CD1c-positive myeloid dendritic cell (primary cell): ENCODE measurements around the gene ZMYM4.

ENCODE experiments used
- DNase-seq: peaks from one replicate; pipeline ENCODE4 v3.0.0-alpha.2; 2016; ENCODE audit errors: extremely low spot score

The ZMYM4 gene

DNA sequence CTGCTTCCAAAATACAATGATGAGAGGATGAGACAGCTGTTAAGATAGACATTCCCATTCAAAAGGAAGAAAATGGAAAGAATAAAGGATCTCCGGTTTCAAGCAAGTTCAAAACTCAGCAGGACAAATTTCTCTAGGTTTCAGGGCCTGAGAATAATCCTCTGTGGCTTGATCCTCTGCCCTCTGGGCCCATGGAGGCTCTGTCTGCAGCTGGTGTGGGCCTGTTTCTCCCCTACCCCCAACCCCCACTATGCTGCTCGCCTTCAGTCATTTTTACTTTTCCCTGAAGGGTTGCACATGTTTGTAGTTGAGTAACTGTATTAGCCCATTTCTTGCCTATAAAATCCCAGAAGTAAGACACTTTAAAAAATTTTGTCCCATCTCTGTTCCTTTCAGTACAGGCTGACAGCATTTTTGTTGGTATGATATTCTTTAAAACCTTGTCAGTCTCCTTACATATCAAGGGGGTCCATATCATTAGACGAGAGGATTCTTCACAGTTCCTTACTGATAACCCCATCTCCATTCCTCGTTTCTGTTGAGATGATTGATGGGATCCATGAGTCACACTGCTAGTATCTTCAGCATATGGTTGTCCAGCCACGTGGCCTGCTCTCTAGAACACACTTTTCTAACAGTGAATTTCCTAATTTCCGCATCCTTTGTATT, 10.5 kb downstream of the ZMYM4 start:
- DNase-seq = no peak

DNA sequence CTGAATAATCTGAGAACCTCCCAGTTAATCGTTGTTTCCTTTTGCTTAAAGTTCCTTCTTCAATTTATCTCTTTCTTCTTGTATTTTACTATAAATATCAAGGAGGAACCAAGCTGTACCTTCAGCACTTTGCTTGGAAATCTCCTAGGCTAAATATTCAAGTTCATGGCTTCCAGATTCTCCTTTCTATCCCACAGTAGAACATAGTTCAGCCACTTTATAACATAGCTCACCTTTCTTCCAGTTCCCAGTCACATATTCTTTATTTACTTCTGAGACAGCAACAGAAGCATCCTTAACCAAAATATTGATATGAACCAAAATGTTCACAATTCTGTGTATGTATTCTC, 11.0 kb downstream of the ZMYM4 start:
- DNase-seq = no peak

DNA sequence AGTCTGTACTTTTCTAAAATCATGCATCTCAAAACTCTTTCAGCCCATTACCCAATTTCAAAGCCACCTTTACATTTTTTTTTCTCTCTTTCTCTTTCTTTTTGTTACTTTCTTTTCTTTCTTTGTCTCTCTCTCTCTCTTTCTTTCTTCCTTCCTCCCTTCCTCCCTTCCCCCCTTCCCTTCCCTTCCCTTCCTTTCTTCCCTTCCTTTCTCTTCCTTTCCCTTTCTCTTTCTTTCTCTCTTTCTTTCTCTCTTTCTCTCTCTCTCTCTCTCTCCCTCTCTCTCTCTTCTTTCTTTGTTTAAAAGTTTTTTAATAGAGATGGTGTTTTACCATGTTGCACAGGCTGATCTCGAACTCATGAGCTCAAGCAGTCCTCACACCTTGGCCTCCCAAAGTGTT, 11.5 kb downstream of the ZMYM4 start:
- no peak for DNase-seq

DNA sequence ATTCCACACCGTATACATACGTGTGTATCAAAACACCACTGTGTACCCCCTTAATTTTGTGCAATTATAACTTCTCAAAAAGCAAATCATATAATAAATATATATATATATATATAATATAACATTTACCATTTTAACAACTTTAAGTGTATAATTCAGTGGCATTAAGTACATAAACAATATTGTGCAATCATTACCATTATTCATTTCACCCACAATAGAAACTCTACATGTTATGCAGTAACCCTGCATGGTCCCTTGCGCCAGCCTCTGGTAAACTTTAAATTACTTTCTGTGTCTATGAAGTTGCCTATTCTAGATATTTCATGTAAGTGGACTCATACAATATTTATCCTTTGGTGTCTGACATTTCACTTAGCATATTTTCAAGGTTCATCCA, 13.1 kb downstream of the ZMYM4 start:
- DNase-seq = no peak

DNA sequence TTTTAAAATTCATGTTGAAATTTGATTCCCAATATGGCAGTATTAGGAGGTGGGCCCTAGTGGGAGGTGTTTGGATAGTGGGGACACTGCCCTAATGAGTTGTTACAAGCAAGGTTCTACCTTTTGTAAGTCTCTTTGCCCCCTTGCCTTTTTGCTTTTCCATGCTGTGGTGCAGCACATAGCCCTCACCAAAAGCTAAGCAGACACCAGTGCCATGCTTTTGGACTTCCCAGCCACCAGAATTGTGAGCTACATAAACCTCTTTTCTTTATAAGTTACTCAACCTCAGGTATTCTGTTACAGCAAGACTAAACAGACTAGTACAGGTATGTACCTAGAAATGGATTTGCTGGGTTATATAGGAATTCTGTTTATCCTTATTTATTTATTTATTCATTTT, 13.7 kb downstream of the ZMYM4 start:
- no peak for DNase-seq

DNA sequence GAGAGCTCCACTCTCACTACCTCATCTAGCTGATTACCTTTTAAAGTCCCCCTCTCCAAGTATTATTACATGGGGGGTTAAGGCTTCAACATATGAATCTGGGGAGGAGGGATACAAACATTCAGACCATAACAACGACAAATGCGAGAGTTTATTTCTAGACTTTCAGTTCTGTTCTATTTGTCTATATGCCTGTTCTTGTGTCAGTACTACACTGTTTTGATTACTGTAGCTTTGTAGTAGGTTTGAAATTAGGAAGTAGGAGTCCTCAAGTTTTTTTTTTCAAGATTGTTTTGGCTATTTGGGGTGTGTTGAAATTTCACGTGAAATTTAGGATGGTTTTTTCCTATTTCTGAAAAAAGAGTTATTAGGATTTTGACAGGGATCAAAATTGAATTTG, 16.3 kb downstream of the ZMYM4 start:
- no peak for DNase-seq

DNA sequence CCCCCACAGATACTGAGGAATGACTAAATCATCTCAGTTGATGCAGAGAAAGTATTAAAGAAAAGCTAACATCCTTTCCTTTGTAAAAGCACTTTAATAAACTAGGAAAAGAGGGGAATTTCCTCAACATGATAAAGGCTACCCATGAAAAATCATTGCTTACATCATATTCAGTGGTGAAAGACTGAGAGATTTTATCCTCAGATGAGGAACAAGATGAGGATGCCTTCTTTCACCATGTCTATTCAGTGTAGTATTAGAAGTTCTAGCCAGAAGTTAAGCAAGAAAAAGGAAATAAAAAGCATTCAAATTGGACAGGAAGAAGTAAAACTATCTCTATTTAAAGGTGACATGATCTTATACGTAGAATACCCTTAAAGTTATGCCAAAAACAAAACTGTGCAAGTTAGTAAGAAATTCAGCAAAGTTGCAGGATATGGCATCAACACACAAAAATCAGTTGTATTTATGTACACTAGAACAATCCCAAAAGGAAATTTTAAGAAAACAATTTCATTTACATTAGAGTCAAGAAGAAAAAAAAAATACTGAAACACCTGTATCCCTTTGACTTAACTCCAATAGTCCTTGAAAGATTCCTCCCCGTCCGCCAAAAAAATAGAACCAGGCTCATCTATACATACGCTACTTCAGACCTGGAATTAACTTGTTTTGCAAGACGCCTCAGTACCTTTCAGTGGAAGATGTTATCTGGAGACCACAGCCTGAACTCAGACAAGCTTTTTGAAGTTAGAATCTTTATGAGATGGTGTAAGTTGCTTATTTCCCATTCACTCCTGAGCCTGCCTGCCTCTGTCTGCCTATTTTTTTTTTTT, 17.5 kb downstream of the ZMYM4 start:
- peak; percentile 7 for DNase-seq

DNA sequence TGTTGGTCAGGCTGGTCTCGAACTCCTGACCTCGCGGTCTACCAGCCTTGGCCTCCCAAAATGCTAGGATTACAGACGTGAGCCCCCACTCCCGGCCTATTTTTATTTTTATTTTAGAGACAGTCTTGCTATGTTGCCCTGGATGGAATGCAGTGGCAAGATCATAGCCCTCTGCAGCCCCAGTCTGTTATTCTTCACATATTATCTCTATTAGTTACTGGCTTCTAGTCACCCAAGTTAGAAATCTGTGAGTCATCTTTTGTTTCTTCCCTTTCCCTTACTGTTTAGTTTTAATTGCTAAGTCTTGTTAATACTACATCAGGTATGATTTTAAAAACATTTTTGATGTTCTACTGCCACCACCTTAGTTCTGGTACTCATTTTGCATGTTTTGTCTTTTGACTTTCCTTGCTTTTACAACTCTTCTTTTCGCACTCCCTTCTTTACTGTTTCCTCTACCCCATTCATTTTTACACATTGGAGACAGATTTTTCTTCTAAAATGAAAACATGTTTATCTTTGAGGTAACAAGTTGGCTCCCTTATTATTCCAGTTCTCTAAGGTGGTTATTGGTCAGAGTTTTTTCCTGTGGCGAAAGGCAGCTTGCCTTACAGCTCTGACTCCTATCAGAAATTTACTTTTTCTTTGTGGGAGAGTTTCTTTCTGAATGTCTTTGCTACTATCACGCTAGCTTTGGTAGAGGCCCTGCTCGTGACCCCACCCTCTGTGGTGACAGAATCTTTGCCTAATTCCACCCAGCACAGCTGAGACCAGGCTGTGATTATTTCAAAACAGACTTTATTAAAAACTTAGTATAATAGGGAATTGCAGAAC, 19.5 kb downstream of the ZMYM4 start:
- DNase-seq = no peak

DNA sequence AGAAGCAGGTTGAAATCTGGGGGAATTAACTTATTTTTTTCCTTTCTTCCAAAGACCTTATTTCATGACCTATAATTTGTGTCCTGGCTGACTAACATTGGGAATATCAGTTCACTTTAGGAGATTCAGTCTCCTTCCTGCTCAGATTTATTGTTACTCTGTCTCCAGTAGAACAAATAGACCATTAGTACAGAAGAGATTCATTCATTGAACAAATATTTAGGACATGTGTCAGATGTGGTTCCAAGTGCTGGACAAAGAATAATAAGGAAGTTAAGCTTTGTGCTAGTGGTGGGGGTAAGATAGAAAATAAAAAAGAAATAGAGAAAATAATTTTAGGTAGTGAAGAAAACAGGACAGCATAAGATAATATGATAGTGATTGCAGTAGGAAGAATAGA, 20.3 kb downstream of the ZMYM4 start:
- DNase-seq = no peak

DNA sequence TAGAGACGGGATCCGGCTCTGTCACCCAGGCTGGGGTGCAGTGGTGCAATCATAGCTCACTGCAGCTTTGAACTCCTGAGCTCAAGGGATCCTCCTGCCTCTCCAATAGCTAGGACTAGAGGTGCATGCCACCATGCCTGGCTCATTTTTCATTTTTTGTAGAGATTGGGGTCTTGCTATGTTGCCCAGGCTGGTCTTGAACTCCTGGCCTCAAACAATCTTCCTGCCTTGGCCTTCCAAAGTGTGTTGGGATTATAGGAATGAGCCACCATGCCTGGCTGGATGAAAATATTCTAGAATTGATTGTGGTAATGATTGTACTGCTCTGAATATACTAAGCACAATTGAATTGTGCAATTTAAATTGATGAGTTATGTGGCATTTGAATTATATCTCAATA, 21.9 kb downstream of the ZMYM4 start:
- DNase-seq = no peak

DNA sequence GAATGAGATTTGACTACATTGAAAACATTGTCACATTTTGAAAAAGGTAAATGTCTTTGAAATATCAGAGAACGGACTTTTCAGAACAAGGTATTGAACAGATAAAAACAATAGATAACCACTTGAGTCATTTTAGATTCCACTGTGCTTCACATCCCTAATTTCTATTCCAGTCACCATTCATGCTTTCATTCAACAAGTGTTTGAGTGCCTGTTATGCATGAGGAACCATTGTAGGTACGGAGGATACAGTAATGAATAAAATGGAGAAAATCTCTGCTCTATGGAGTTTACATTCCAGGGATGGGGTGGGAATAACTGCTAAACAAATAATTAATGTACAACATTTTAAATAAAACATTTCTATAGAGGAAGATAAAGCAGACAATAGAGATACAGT, 26.3 kb downstream of the ZMYM4 start:
- no peak for DNase-seq

DNA sequence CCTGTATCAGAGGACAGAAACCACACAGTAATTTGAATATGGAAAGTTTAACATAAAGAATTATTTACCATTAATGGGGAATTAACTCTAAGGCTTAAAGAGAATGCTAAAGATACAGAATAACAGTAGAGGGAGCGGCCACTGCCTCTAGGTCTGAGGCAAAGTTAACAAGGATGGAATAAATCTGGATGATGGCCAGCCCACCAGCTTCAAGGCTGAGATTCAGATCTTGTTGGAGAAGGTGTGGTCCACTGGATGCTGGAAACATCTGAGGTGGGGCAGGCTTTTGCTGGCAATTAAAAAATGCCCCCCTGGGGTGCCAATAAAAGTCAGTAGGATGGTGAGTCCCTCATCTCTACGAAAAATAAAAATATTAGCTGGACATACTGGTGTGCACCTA, 29.4 kb downstream of the ZMYM4 start:
- DNase-seq = no peak

DNA sequence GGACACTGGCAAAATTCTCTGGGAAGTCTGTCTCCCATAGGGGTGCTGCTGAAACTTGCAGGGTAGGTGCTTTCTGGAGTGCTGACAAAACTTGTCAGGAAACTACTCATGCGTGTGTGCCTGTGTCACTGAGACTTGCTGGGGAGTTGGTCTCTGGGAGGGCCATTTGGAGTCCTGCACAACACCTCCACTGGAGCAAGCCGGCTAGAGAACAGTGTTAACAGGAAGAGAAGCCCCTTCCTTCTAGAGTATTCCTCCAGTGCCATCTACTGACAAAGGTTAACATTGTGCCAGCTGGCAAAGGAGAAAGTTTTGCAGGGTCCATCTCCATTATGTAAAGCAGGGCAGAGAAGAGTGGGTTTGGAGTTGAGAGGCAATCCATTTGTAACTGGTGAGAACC, 30.0 kb downstream of the ZMYM4 start:
- DNase-seq = peak; percentile 54

DNA sequence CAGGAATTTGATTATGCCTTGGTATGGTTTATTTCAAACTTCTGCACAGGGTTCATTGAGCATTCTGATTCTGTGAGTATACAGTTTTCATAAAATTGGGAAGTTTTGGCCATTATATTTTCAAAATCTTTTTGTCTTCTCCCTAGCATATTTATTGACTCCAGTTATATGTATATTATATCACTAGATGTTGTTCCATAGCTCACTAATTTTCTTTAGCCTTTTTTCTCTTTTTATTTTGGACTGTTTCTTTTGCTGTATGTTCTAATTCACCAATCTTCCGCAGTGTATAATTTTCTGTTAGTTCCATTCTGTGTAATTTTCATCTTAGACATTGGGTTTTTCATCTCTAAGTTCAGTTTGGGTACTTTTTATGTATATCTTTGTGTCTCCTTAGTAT, 31.9 kb downstream of the ZMYM4 start:
- DNase-seq = no peak

DNA sequence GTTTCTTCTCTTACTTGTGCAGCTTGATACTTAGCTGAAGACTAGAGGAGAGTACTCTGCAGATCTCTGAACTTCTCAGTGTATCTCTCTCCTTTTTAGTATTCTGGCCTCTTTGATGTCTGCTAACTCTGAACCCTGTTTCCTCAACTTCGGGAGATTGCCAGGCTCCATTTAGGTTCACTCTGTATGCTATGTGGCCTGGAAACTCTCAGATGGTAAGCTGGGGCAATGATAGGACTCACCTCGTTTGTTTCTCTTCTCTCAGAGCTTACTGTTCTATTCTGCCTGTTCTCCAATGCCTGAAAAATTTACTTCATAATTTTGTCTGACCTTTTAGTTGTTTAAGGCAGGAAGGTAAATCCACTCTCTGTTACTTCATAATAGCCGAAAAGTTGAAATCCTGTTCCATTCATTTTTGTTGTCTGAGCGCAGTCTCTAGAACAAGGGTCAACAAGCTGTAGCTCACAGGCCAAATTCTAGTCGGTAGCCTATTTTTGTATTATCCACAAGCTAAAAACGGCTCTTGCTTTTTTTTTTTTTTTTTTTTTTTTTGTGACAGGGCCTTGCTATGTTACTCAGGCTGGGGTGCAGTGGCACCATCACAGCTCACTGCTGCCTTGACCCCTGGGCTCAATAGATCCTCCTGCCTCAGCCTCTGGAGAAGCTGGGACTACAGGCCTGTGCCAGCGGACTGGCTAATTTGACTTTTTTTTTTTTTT, 33.3 kb downstream of the ZMYM4 start:
- no peak for DNase-seq

DNA sequence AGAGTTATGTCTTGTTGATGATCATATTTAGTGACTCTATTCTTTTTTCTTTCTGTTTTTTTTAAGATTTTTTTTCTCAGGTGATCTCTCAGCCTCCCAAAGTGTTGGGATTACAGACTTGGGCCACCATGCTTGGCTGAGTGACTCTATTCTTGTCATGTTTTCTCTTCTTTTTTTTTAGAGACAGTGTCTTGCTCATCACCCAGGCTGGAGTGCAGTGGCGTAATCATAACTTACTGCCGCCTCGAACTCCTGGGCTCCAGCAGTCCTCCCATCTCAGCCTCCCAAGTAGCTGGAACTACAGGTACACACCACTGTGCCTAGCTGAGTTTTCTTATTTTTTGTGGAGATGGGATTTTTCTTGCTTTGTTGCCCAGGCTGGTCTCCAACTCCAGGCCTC, 36.9 kb downstream of the ZMYM4 start:
- no peak for DNase-seq

DNA sequence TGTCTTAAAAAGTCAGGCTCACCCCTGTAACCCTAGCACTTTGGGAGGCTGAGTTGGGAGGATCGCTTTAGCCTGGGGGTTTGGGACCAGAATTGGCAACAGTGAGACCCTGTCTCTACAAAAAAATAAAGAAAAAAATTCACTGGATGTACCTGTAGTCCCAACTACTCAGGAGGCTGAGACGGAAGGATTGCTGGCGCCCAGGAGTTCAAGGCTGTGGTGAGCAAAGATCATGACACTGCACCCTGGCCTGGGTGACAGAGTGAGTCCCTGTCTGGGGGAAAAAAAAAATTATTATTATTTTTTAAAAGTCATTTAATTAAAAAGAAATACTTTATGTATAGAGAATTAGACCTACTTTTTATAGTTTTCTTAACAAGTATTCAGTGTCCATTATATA, 47.1 kb downstream of the ZMYM4 start:
- DNase-seq = no peak

DNA sequence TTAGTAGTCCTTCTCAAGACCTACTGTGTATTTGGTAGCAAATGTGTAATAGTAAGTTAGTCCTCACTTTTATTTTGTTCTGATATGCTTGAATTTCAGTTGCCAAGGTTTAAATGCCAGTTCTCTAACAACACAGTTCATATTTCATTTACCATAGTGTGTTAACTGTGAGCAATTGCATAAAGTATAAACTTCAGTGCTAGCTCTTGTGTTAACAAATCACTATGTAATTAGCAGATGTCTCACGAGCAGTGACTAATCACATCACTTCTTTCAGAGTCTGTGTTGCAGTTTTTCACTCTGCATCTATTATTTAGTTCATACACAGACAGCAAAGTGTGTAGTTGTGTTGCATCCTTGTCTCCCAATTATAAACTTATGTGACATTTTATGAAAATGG, 47.8 kb downstream of the ZMYM4 start:
- DNase-seq = no peak

DNA sequence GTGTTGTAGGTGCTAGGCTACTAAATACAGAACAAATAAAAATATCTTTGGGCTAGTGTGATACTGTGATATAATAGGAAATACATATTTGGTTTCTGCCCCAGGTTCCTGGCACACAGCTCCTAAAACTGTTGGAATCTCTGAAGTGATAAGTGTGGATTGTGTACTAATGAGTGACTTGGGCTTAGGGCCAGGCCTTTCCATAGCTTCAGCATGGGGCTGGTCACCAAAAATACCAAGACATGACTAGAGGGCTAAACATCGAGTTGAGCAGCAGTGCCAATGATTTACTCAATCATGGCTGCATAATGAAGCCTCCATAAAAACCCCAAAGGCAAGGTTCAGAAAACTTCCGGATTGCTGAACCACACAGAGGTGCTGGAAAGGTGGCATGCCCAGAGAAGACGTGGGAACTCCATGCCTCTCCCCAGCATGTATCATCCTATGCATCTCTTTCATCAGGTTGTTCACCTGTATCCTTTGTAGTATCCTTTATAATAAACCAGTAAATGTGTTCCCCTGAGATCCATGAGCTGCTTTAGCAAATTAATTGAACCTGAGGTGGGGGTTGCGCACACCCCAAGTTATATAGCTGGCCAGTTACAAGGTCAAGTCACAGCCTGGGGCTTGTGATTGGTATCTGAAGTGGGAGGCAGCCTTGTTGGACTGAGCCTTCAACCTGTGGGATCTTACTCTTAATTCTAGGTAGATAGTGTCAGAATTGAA, 51.6 kb downstream of the ZMYM4 start:
- no peak for DNase-seq

DNA sequence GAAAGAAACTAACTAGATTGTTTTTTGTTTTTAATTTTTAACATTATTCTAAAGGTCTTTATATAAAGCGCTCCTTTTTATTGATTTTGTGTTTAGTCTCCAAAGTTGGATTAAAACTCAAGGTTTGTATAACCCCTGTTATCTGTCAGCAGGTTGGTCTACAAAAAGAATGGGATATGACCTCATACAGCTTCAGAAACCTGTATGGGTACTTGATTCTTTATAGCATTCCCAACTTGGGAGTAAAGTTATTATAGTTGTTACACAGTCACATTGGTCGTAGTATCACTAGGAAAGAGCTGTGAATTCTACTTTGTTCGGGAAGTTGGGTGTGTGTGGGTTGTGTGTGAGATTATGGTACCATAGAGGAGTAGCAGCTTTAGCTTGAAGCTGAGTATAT, 52.4 kb downstream of the ZMYM4 start:
- DNase-seq = no peak

DNA sequence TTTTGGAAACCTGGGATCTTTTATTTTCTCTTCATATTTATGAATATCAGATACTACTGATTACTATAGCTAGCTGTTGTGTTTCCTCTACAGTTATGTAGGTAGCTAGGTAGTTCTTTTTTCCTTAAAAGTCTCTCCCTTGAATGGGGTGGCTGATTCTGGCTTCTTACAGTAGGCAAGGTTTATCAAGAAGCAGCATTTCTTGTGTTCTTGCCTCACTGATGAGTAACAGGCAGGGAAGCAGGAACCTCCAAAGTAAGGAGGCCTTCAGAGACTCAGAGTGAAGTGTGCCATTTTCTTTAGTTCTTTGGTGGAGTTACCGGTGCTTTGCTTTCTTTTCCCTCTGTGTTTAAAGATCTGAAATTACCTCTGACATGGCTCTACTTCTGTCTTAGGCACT, 56.0 kb downstream of the ZMYM4 start:
- no peak for DNase-seq
